Esophagus muscularis mucosa (tissue), 4 donors: ENCODE results near the gene NT5M.

Experiments
- CTCF ChIP-seq, 3 experiments: fragments of 200-600 bp in 2 of 3; fragments of 450-650 bp in 1 of 3; sonication (generic) in 2 of 3; IDR thresholded peaks; one replicate each; pipeline ENCODE4 v1.5.1; 2017 to 2019; ENCODE audit warnings: antibody characterized with exemption in 3 of 3, mild to moderate bottlenecking in 2 of 3, moderate library complexity in 1 of 3
- EP300 ChIP-seq: sonication (generic); formaldehyde crosslinking; IDR thresholded peaks from one replicate; pipeline ENCODE4 v1.6.1; 2017; ENCODE audit warnings: antibody characterized with exemption
- POLR2A ChIP-seq: fragments of 450-650 bp; IDR thresholded peaks from one replicate; pipeline ENCODE4 v1.6.1; 2017; ENCODE audit warnings: antibody characterized with exemption, moderate library complexity, mild to moderate bottlenecking, low read depth
- POLR2AphosphoS5 ChIP-seq, 2 donors: sonication (generic); formaldehyde crosslinking; IDR thresholded peaks; one replicate each; pipeline ENCODE4 v1.6.1; 2017; ENCODE audit warnings: antibody characterized with exemption in 2 of 2

- TF ChIP-seq CTCF (IDR thresholded peaks at IDR 0.05) = no peak
- no peak for TF ChIP-seq POLR2A
- no peak for TF ChIP-seq POLR2AphosphoS5 (IDR thresholded peaks at IDR 0.05)
- TF ChIP-seq EP300 = no peak
Observed at GRCh38 chr17:17395885-17396284, 92.7 kb downstream of the NT5M start.
